Stimulated activated CD8-positive, alpha-beta memory T cell treated with anti-CD3 and anti-CD28 coated beads, Interleukin-7, amount 100 ng/mL, for 1 hour (primary cell): Measurements from ENCODE around the gene RSBN1.

Experiments
- DNase-seq, 2 donors: peaks; one replicate each; pipeline ENCODE4 v3.0.0-alpha.2; 2020; ENCODE audit warnings: low read depth in 2 of 2

Gene RSBN1

GRCh38 chr1:113812661-113813135 lies 422 bp upstream of the RSBN1 start:
- no peak for DNase-seq

GRCh38 chr1:113811156-113811887 lies 954 bp downstream of the RSBN1 start:
- peak in 1 of 2 donors; percentile 8 for DNase-seq

GRCh38 chr1:113809670-113810602 lies 2.3 kb downstream of the RSBN1 start:
- DNase-seq = no peak

- DNase-seq = no peak
These were observed 3.7 kb downstream of the RSBN1 start for GRCh38 chr1:113808450-113809195.

GRCh38 chr1:113805639-113806038 lies 6.6 kb downstream of the RSBN1 start:
- DNase-seq = no peak

GRCh38 chr1:113805256-113805531 lies 7.1 kb downstream of the RSBN1 start:
- DNase-seq = no peak

GRCh38 chr1:113804421-113805255 lies 7.6 kb downstream of the RSBN1 start:
- no peak for DNase-seq

- DNase-seq = no peak
These were observed 9.8 kb downstream of the RSBN1 start for GRCh38 chr1:113802367-113803007.

GRCh38 chr1:113800487-113800886 lies 11.8 kb downstream of the RSBN1 start:
- no peak for DNase-seq

- no peak for DNase-seq
These were observed 14.8 kb downstream of the RSBN1 start for GRCh38 chr1:113797472-113797871.

- no peak for DNase-seq
These were observed 18.1 kb downstream of the RSBN1 start for GRCh38 chr1:113793878-113794834.

- DNase-seq = no peak
These were observed 19.3 kb downstream of the RSBN1 start for GRCh38 chr1:113792986-113793385.

GRCh38 chr1:113792471-113792870 lies 19.8 kb downstream of the RSBN1 start:
- no peak for DNase-seq

GRCh38 chr1:113788802-113789201 lies 23.5 kb downstream of the RSBN1 start:
- no peak for DNase-seq

GRCh38 chr1:113787663-113788062 lies 24.6 kb downstream of the RSBN1 start:
- DNase-seq = no peak

GRCh38 chr1:113786069-113786468 lies 26.2 kb downstream of the RSBN1 start:
- no peak for DNase-seq

GRCh38 chr1:113784104-113784779 lies 28.0 kb downstream of the RSBN1 start:
- no peak for DNase-seq

- DNase-seq = no peak
These were observed 28.8 kb downstream of the RSBN1 start for GRCh38 chr1:113783254-113784103.
